Prostate gland (tissue), 2 donors: ENCODE results near the gene OSBP2. TPM values are rescaled to one million over a fixed set of nuclear protein-coding genes. Genes with fewer than 3 reads are reported as not detected.
"Not testable (repeated sequence)": the region's sequence is repeated elsewhere in the genome, so short reads cannot be mapped to it uniquely, and the experiment has no call there.

Experiments
- DNase-seq: peaks from one replicate; pipeline ENCODE4 v3.0.0-alpha.2; 2019; ENCODE audit warnings: low spot score
- H3K27ac ChIP-seq, 2 donors: fragments of 200-600 bp; sonication (generic); 2 replicates each; pipeline ENCODE4 v1.5.1; 2017 to 2019
- H3K27me3 ChIP-seq: fragments of 200-600 bp; sonication (generic); replicated peaks from 2 replicates; pipeline ENCODE4 v1.5.1; 2019; ENCODE audit not compliant: insufficient read depth
- H3K36me3 ChIP-seq, 2 donors: fragments of 200-600 bp; sonication (generic); 1 replicate in 1 of 2; 2 replicates in 1 of 2; pipeline versions ENCODE4 v1.5.1 to v1.8.1; 2017 to 2019
- H3K4me1 ChIP-seq: fragments of 200-600 bp; sonication (generic); replicated peaks from 2 replicates; pipeline ENCODE4 v1.5.1; 2019
- H3K4me3 ChIP-seq, 2 donors: fragments of 200-600 bp; sonication (generic); 2 replicates each; pipeline ENCODE4 v1.5.1; 2017 to 2019
- H3K9me3 ChIP-seq: fragments of 200-600 bp; sonication (generic); 2 replicates; pipeline ENCODE4 v1.5.1; 2017
- CTCF ChIP-seq, 4 experiments: fragments of 200-600 bp in 2 of 4; fragments of 450-650 bp in 2 of 4; sonication (generic) in 2 of 4; IDR thresholded peaks; 1 replicate in 3 of 4; 2 replicates in 1 of 4; pipeline ENCODE4 v1.5.1; 2016 to 2019; ENCODE audit warnings: antibody characterized with exemption in 4 of 4, mild to moderate bottlenecking in 2 of 4, moderate library complexity in 2 of 4
- POLR2A ChIP-seq: fragments of 450-650 bp; IDR thresholded peaks from one replicate; pipeline ENCODE4 v1.6.1; 2016; ENCODE audit warnings: antibody characterized with exemption, mild to moderate bottlenecking
- POLR2AphosphoS5 ChIP-seq: sonication (generic); formaldehyde crosslinking; IDR thresholded peaks from one replicate; pipeline ENCODE4 v1.6.1; 2017; ENCODE audit warnings: antibody characterized with exemption
- WGBS: methylation state at CpG from one replicate; pipeline ENCODE4 v1.1.5; 2018; 5-methylcytosine and 5-hydroxymethylcytosine counted together
- intact Hi-C: fragments of 100-400 bp; cut with DNase I; formaldehyde crosslinking; loops from one replicate; pipeline ENCODE4 v1.14.2; 2022
- total RNA-seq, 2 donors: library from RNA; depleted of rRNA; stranded (reverse); fragments of >200 nt; gene quantifications; one replicate each; pipeline ENCODE4 v1.1.0, GENCODE V29; 2016

Gene OSBP2
- total RNA-seq, 2 donors from 2014 or later: 4.5 to 16.2 TPM

GRCh38 chr22:30767661-30768060, 73.0 kb downstream of the OSBP2 start:
- no peaks in the 10 kb centered on the region for H3K27me3 ChIP-seq
- WGBS: 84% methylated on average over 6 of the region's 6 CpGs
- no peak overlapping the region for H3K27ac ChIP-seq
- no peak overlapping the region for H3K4me3 ChIP-seq
- H3K9me3 ChIP-seq: no peaks in the 10 kb centered on the region
- intact Hi-C loops: loop anchor here (10.0 kb wide), 1 partner anchor 377 kb away; the partner anchor contains the start of gene PLA2G3
- no peak for DNase-seq
- no peak for TF ChIP-seq CTCF (IDR thresholded peaks at IDR 0.05)
- TF ChIP-seq POLR2AphosphoS5: no peak
- no peak for TF ChIP-seq POLR2A
- no peaks in the 10 kb centered on the region for H3K36me3 ChIP-seq
- no peaks in the 10 kb centered on the region for H3K4me1 ChIP-seq

- no peak overlapping the region for H3K4me3 ChIP-seq
- DNase-seq: no peak
- H3K27ac ChIP-seq: no peak overlapping the region
- no peaks in the 10 kb centered on the region for H3K9me3 ChIP-seq
- no peaks in the 10 kb centered on the region for H3K4me1 ChIP-seq
- WGBS: 89% methylated on average over 9 of the region's 9 CpGs
- intact Hi-C loops: no loop called here
- no peak for TF ChIP-seq CTCF (IDR thresholded peaks at IDR 0.05)
- TF ChIP-seq POLR2A: no peak
- no peak for TF ChIP-seq POLR2AphosphoS5
- no peaks in the 10 kb centered on the region for H3K27me3 ChIP-seq
- no peaks in the 10 kb centered on the region for H3K36me3 ChIP-seq
Observed at GRCh38 chr22:30770716-30771115, 76.0 kb downstream of the OSBP2 start.

- intact Hi-C loops: no loop called here
- H3K27ac ChIP-seq: no peak overlapping the region
- H3K4me1 ChIP-seq: no peaks in the 10 kb centered on the region
- TF ChIP-seq POLR2A: no peak
- no peak for TF ChIP-seq CTCF (IDR thresholded peaks at IDR 0.05)
- TF ChIP-seq POLR2AphosphoS5: no peak
- no peak for DNase-seq
- H3K4me3 ChIP-seq: no peak overlapping the region
- no peaks in the 10 kb centered on the region for H3K9me3 ChIP-seq
- no peaks in the 10 kb centered on the region for H3K27me3 ChIP-seq
- 93% methylated on average over 5 of the region's 5 CpGs for WGBS
- H3K36me3 ChIP-seq: no peaks in the 10 kb centered on the region
Observed at GRCh38 chr22:30773919-30774318, 79.2 kb downstream of the OSBP2 start.

- no peaks in the 10 kb centered on the region for H3K27me3 ChIP-seq
- DNase-seq: no peak
- no peaks in the 10 kb centered on the region for H3K36me3 ChIP-seq
- no peak overlapping the region for H3K27ac ChIP-seq
- H3K9me3 ChIP-seq: no peaks in the 10 kb centered on the region
- 46% methylated on average over 4 of the region's 4 CpGs for WGBS
- intact Hi-C loops: no loop called here
- no peak for TF ChIP-seq POLR2A
- TF ChIP-seq CTCF (IDR thresholded peaks at IDR 0.05): no peak
- no peak for TF ChIP-seq POLR2AphosphoS5
- no peak overlapping the region for H3K4me3 ChIP-seq
- H3K4me1 ChIP-seq: no peaks in the 10 kb centered on the region
Observed at GRCh38 chr22:30774566-30774965, 79.9 kb downstream of the OSBP2 start.

- intact Hi-C loops: no loop called here
- no peaks in the 10 kb centered on the region for H3K36me3 ChIP-seq
- no peaks in the 10 kb centered on the region for H3K4me1 ChIP-seq
- TF ChIP-seq POLR2A (no peak), CTCF (IDR thresholded peaks at IDR 0.05) (no peak), POLR2AphosphoS5 (no peak)
- H3K4me3 ChIP-seq: no peak overlapping the region
- H3K27me3 ChIP-seq: no peaks in the 10 kb centered on the region
- no peaks in the 10 kb centered on the region for H3K9me3 ChIP-seq
- 62% methylated on average over 3 of the region's 3 CpGs for WGBS
- H3K27ac ChIP-seq: no peak overlapping the region
- DNase-seq: no peak
Observed at GRCh38 chr22:30776476-30776875, 81.8 kb downstream of the OSBP2 start.

GRCh38 chr22:30777146-30777545, 82.5 kb downstream of the OSBP2 start:
- H3K27me3 ChIP-seq, H3K9me3 ChIP-seq, DNase-seq, H3K36me3 ChIP-seq, H3K4me1 ChIP-seq, H3K4me3 ChIP-seq, intact Hi-C loops, H3K27ac ChIP-seq: not testable (repeated sequence)
- WGBS: 61% methylated on average over 6 of the region's 6 CpGs
